ENCODE results near the gene NINJ1.

GRCh38 chr9:93136011-93136440, 2.0 kb upstream of the NINJ1 start:
- no peak for TF ChIP-seq CTCF (IDR thresholded peaks at IDR 0.05)
- TF ChIP-seq POLR2A (IDR thresholded peaks at IDR 0.05): no peak

All from Peyer's patch (tissue), 4 donors.